C4-2B (cell line): ENCODE data around the gene MICAL3.

ENCODE experiments used
- ZFX ChIP-seq: fragments of 450-650 bp; IDR thresholded peaks from 2 replicates; pipeline ENCODE4 v1.6.1; 2017
- TF ChIP-seq, protein P1 (sequence below): fragments of 450-650 bp; conservative IDR thresholded peaks from 2 replicates; pipeline ENCODE4 v1.5.1; 2017; ENCODE audit warnings: mild to moderate bottlenecking

DNA sequence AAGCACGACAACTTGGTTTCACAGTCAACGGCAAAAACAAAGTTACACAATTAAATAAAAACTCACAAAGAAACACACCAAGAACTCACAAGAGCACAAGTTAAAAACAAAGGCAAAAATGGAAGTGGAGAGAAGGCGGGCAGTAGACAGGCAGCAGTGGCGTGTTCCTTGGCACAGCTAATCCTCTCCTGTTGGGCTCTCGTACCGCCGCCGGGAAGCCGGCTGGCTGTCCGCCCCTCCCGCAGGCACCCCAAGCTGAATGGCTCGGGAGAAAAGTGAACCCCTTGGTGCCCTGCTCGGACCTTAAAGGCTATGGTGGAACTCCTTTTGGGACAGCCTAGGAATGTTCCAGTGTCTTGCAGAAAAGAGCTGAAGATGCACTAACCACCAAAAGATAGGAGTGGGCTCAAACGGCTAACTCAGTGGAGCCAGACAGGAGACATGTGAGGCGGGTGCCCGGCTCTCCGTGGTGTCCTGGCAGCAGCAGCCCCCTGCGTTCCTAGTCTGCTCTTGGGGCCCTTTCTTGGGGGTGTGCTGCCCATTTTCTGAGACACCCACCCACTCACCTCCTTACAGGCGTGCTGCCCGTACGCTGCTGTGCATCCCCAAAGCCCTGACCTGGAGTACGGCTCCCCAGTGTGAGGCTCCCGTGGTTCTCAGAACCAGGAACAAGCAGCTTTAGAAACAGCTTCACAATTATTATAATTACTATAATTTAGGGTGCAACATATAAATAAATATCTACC lies 164.0 kb downstream of the MICAL3 start:
- TF ChIP-seq, protein P1, sequence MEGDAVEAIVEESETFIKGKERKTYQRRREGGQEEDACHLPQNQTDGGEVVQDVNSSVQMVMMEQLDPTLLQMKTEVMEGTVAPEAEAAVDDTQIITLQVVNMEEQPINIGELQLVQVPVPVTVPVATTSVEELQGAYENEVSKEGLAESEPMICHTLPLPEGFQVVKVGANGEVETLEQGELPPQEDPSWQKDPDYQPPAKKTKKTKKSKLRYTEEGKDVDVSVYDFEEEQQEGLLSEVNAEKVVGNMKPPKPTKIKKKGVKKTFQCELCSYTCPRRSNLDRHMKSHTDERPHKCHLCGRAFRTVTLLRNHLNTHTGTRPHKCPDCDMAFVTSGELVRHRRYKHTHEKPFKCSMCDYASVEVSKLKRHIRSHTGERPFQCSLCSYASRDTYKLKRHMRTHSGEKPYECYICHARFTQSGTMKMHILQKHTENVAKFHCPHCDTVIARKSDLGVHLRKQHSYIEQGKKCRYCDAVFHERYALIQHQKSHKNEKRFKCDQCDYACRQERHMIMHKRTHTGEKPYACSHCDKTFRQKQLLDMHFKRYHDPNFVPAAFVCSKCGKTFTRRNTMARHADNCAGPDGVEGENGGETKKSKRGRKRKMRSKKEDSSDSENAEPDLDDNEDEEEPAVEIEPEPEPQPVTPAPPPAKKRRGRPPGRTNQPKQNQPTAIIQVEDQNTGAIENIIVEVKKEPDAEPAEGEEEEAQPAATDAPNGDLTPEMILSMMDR: no peak
- no peak for TF ChIP-seq ZFX
